SW480 (cell line): ENCODE data around the gene ANKRD9.

Source experiments
- DNase-seq: peaks from one replicate; pipeline ENCODE4 v3.0.0-alpha.2; 2016; ENCODE audit warnings: low spot score

The ANKRD9 gene

GRCh38 chr14:102497998-102498677 lies 11.4 kb downstream of the ANKRD9 start:
- no peak for DNase-seq

- no peak for DNase-seq
Measured at GRCh38 chr14:102496958-102497744, 12.4 kb downstream of the ANKRD9 start.

GRCh38 chr14:102496331-102496691 lies 13.3 kb downstream of the ANKRD9 start:
- no peak for DNase-seq

- DNase-seq = no peak
Measured at GRCh38 chr14:102495491-102496330, 13.9 kb downstream of the ANKRD9 start.

- no peak for DNase-seq
Measured at GRCh38 chr14:102493585-102493984, 16.0 kb downstream of the ANKRD9 start.

GRCh38 chr14:102493096-102493495 lies 16.5 kb downstream of the ANKRD9 start:
- DNase-seq = no peak

GRCh38 chr14:102492531-102492910 lies 17.1 kb downstream of the ANKRD9 start:
- no peak for DNase-seq

GRCh38 chr14:102491786-102492530 lies 17.6 kb downstream of the ANKRD9 start:
- DNase-seq = no peak

GRCh38 chr14:102491366-102491765 lies 18.2 kb downstream of the ANKRD9 start:
- no peak for DNase-seq

GRCh38 chr14:102490456-102490855 lies 19.1 kb downstream of the ANKRD9 start:
- DNase-seq = no peak

GRCh38 chr14:102487204-102487577 lies 22.4 kb downstream of the ANKRD9 start:
- DNase-seq = no peak

- no peak for DNase-seq
Measured at GRCh38 chr14:102486513-102487203, 22.9 kb downstream of the ANKRD9 start.

GRCh38 chr14:102485693-102486512 lies 23.7 kb downstream of the ANKRD9 start:
- no peak for DNase-seq

- DNase-seq = no peak
Measured at GRCh38 chr14:102484316-102484715, 25.3 kb downstream of the ANKRD9 start.

- peak; percentile 42 for DNase-seq
Measured at GRCh38 chr14:102481791-102482238, 27.8 kb downstream of the ANKRD9 start.

- DNase-seq = no peak
Measured at GRCh38 chr14:102481371-102481770, 28.2 kb downstream of the ANKRD9 start.

- DNase-seq = no peak
Measured at GRCh38 chr14:102479777-102480176, 29.8 kb downstream of the ANKRD9 start.

- no peak for DNase-seq
Measured at GRCh38 chr14:102479107-102479506, 30.5 kb downstream of the ANKRD9 start.

- no peak for DNase-seq
Measured at GRCh38 chr14:102474934-102475333, 34.6 kb downstream of the ANKRD9 start.

- no peak for DNase-seq
Measured at GRCh38 chr14:102473559-102473958, 36.0 kb downstream of the ANKRD9 start.

- DNase-seq = no peak
Measured at GRCh38 chr14:102472791-102473150, 36.8 kb downstream of the ANKRD9 start.
